HepG2 (cell line): ENCODE data around the gene CCDC97. TPM values are rescaled to one million over a fixed set of nuclear protein-coding genes. Genes with fewer than 3 reads are reported as not detected.

Experiments used
- KDM5A ChIP-seq: fragments of 200-600 bp; sonication (generic); IDR thresholded peaks from 2 replicates; pipeline ENCODE4 v1.7.0; 2018; ENCODE audit warnings: antibody characterized with exemption, mild to moderate bottlenecking, low read length, borderline replicate concordance
- KLF16 ChIP-seq, 2 experiments: sonication (generic) in 1 of 2; formaldehyde crosslinking in 1 of 2; IDR thresholded peaks; 2 replicates each; pipeline versions ENCODE4 v1.6.1 to v1.8.0; 2016 to 2023; ENCODE audit warnings: missing genetic modification reagents in 2 of 2, missing compliant biosample characterization in 1 of 2
- NFIB ChIP-seq: sonication (generic); formaldehyde crosslinking; IDR thresholded peaks from 2 replicates; pipeline ENCODE4 v1.9.0; 2021; ENCODE audit warnings: missing genetic modification reagents, mild to moderate bottlenecking, borderline replicate concordance
- NFRKB ChIP-seq: fragments of 450-650 bp; IDR thresholded peaks from 2 replicates; pipeline ENCODE4 v1.6.1; 2017
- NONO ChIP-seq, 2 experiments: fragments of 450-650 bp in 1 of 2; sonication (generic) in 1 of 2; formaldehyde crosslinking in 1 of 2; IDR thresholded peaks in 1 of 2; conservative IDR thresholded peaks in 1 of 2; 2 replicates each; pipeline versions ENCODE4 v1.6.1 to v1.8.0; 2017 to 2022; ENCODE audit warnings: mild to moderate bottlenecking in 1 of 2, missing genetic modification reagents in 1 of 2, moderate library complexity in 1 of 2
- NR2F2 ChIP-seq: IDR thresholded peaks from 2 replicates; pipeline ENCODE4 v1.6.1; 2012; ENCODE audit warnings: low read depth, inconsistent platforms, borderline replicate concordance
- POLR2A ChIP-seq, 2 experiments: IDR thresholded peaks; 2 replicates each; pipeline ENCODE4 v1.6.1; 2011; ENCODE audit warnings: low read depth in 2 of 2, low read length in 2 of 2, mild to moderate bottlenecking in 1 of 2, moderate library complexity in 1 of 2; ENCODE audit not compliant: insufficient read depth in 1 of 2
- REXO4 ChIP-seq: sonication (generic); formaldehyde crosslinking; IDR thresholded peaks from 2 replicates; pipeline ENCODE4 v1.8.0; 2022; ENCODE audit warnings: missing genetic modification reagents, mild to moderate bottlenecking, borderline replicate concordance
- SMAD9 ChIP-seq: sonication (generic); formaldehyde crosslinking; IDR thresholded peaks from 2 replicates; pipeline ENCODE4 v1.5.1; 2020; ENCODE audit warnings: mild to moderate bottlenecking, missing genetic modification reagents
- SNRNP70 ChIP-seq: fragments of 200-400 bp; formaldehyde crosslinking; IDR thresholded peaks from 2 replicates; pipeline ENCODE4 v1.6.1; 2017; ENCODE audit warnings: mild to moderate bottlenecking, low read depth, low read length, moderate library complexity
- SYNCRIP ChIP-seq: fragments of 200-400 bp; formaldehyde crosslinking; IDR thresholded peaks from 2 replicates; pipeline ENCODE4 v1.6.1; 2018; ENCODE audit warnings: mild to moderate bottlenecking, low read depth, low read length; ENCODE audit not compliant: insufficient read depth
- TERF1 ChIP-seq: sonication (generic); formaldehyde crosslinking; IDR thresholded peaks from 2 replicates; pipeline ENCODE4 v1.8.0; 2022; ENCODE audit warnings: mild to moderate bottlenecking, missing genetic modification reagents, moderate library complexity
- ZBTB1 ChIP-seq: sonication (generic); formaldehyde crosslinking; IDR thresholded peaks from 2 replicates; pipeline ENCODE4 v1.4.0; 2020; ENCODE audit warnings: missing genetic modification reagents, borderline replicate concordance
- ZHX2 ChIP-seq, 2 experiments: sonication (generic) in 1 of 2; formaldehyde crosslinking in 1 of 2; IDR thresholded peaks; 2 replicates each; pipeline versions ENCODE4 v1.6.1 to v1.9.0; 2014 to 2022; ENCODE audit warnings: antibody characterized with exemption in 1 of 2, borderline replicate concordance in 1 of 2, inconsistent platforms in 1 of 2, low read depth in 1 of 2, missing genetic modification reagents in 1 of 2
- ZNF484 ChIP-seq: sonication (generic); formaldehyde crosslinking; IDR thresholded peaks from 2 replicates; pipeline ENCODE4 v1.5.1; 2020; ENCODE audit warnings: mild to moderate bottlenecking, low read depth, missing genetic modification reagents, borderline replicate concordance
- ZSCAN29 ChIP-seq: sonication (generic); formaldehyde crosslinking; conservative IDR thresholded peaks from 2 replicates; pipeline ENCODE4 v1.4.0; 2020; ENCODE audit warnings: mild to moderate bottlenecking, missing genetic modification reagents
- polyA plus RNA-seq, 8 experiments: library from polyadenylated mRNA; depleted of rRNA in 3 of 8; stranded (reverse) in 7 of 8; unstranded in 1 of 8; fragments of >200 nt; fragmentation: Illumina TruSeq in 4 of 8; extraction: Trizol in 4 of 8; gene quantifications; 2 replicates each; pipeline versions ENCODE4 v1.2.1 to v1.2.3, GENCODE V29; 2011 to 2016; ENCODE audit warnings: low read depth in 4 of 8, missing spikeins in 1 of 8, mixed read lengths in 1 of 8; ENCODE audit not compliant: insufficient read depth in 1 of 8
- total RNA-seq, 5 experiments: library from RNA; depleted of rRNA; stranded (reverse); fragments of >200 nt; fragmentation: Illumina TruSeq; extraction: Trizol; gene quantifications; 2 replicates each; pipeline ENCODE4 v1.2.3, GENCODE V29; 2016; ENCODE audit warnings: low read depth in 1 of 5
- TF ChIP-seq, protein P1 (sequence below): sonication (generic); formaldehyde crosslinking; IDR thresholded peaks from 2 replicates; pipeline ENCODE4 v1.8.0; 2022; ENCODE audit warnings: mild to moderate bottlenecking, missing genetic modification reagents, moderate library complexity
- TF ChIP-seq, protein P2 (sequence below): sonication (generic); formaldehyde crosslinking; IDR thresholded peaks from 2 replicates; pipeline ENCODE4 v1.9.0; 2022; ENCODE audit warnings: missing genetic modification reagents, mild to moderate bottlenecking, borderline replicate concordance

The CCDC97 gene
- total and polyA plus RNA-seq, 2 of the 13 experiments (the other 11 are each of a cell fraction or from before 2014, with no cell fraction given): 6.2 to 7.3 TPM

- no peak for TF ChIP-seq ZHX2 (IDR thresholded peaks at IDR 0.05; ENCODE audit: low read depth)
- TF ChIP-seq ZHX2 (CRISPR knock-in tag; IDR thresholded peaks at IDR 0.05; ENCODE audit: borderline replicate concordance): no peak
- TF ChIP-seq NFIB (CRISPR knock-in tag): no peak
- TF ChIP-seq ZNF484: no peak
- no peak for TF ChIP-seq SMAD9 (CRISPR knock-in tag)
- no peak for TF ChIP-seq NONO (IDR thresholded peaks at IDR 0.05)
- TF ChIP-seq NONO (CRISPR knock-in tag; conservative IDR thresholded peaks at IDR 0.05): peak; percentile 69; the same call in 1 of the 2 replicates
- no peak for TF ChIP-seq ZBTB1 (CRISPR knock-in tag)
- TF ChIP-seq SNRNP70: no peak
- TF ChIP-seq REXO4: no peak
- TF ChIP-seq POLR2A (IDR thresholded peaks at IDR 0.05; ENCODE audit: insufficient read depth in 1 of 2, low read depth in 2 of 2, low read length in 2 of 2): peak in 1 of 2 experiments; percentile 54; a peak in 2 of 4 replicates
- no peak for TF ChIP-seq NFRKB
- TF ChIP-seq NR2F2: no peak
- TF ChIP-seq, protein P1, sequence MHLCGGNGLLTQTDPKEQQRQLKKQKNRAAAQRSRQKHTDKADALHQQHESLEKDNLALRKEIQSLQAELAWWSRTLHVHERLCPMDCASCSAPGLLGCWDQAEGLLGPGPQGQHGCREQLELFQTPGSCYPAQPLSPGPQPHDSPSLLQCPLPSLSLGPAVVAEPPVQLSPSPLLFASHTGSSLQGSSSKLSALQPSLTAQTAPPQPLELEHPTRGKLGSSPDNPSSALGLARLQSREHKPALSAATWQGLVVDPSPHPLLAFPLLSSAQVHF (CRISPR knock-in tag): 0 out of 2 replicates have a peak, but pooled peaks have one; percentile 37
- TF ChIP-seq KLF16 (CRISPR knock-in tag; IDR thresholded peaks at IDR 0.05): no peak
- no peak for TF ChIP-seq SYNCRIP
- TF ChIP-seq KDM5A: no peak; the same call in 1 of the 2 replicates
- TF ChIP-seq, protein P2, sequence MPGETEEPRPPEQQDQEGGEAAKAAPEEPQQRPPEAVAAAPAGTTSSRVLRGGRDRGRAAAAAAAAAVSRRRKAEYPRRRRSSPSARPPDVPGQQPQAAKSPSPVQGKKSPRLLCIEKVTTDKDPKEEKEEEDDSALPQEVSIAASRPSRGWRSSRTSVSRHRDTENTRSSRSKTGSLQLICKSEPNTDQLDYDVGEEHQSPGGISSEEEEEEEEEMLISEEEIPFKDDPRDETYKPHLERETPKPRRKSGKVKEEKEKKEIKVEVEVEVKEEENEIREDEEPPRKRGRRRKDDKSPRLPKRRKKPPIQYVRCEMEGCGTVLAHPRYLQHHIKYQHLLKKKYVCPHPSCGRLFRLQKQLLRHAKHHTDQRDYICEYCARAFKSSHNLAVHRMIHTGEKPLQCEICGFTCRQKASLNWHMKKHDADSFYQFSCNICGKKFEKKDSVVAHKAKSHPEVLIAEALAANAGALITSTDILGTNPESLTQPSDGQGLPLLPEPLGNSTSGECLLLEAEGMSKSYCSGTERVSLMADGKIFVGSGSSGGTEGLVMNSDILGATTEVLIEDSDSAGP (CRISPR knock-in tag): peak; percentile 63; the same call in 1 of the 2 replicates
- TF ChIP-seq ZSCAN29 (CRISPR knock-in tag): no peak
- no peak for TF ChIP-seq TERF1 (CRISPR knock-in tag)
Observed at GRCh38 chr19:41352609-41353465, 42.9 kb downstream of the CCDC97 start (continued).
